GM19351 (cell line): ENCODE measurements around the gene PTMA.
A peak's percentile ranks its signal among the peaks of the same experiment; 100 is the strongest.
"Not testable (repeated sequence)": the region's sequence is repeated elsewhere in the genome, so short reads cannot be mapped to it uniquely, and the experiment has no call there.

ENCODE experiments used
- ATAC-seq: cut with Tn5 transposase; IDR thresholded peaks from one replicate; pipeline ENCODE4 v1.9.1; 2021; ENCODE audit warnings: mild to moderate bottlenecking, moderate library complexity; ENCODE audit not compliant: unreplicated experiment

The PTMA gene, protein sequence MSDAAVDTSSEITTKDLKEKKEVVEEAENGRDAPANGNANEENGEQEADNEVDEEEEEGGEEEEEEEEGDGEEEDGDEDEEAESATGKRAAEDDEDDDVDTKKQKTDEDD

GRCh38 chr2:231707927-231708772 is at the start of gene PTMA:
Gene PTMA, plus strand, starts transcription at chr2:231708525. Its CDS starts 182 bp downstream, at chr2:231708707.
- ATAC-seq: peak; percentile 61

- ATAC-seq: not testable (repeated sequence)
Measured at GRCh38 chr2:231660073-231660472, 48.3 kb upstream of the PTMA start.

- no peak for ATAC-seq
Measured at GRCh38 chr2:231660860-231661259, 47.5 kb upstream of the PTMA start.

GRCh38 chr2:231661422-231662027 is 46.8 kb upstream of the PTMA start:
- no peak for ATAC-seq

- ATAC-seq: peak; percentile 56
Measured at GRCh38 chr2:231662028-231662810, 46.1 kb upstream of the PTMA start.

GRCh38 chr2:231662811-231663457 is 45.4 kb upstream of the PTMA start:
- ATAC-seq: no peak

DNA sequence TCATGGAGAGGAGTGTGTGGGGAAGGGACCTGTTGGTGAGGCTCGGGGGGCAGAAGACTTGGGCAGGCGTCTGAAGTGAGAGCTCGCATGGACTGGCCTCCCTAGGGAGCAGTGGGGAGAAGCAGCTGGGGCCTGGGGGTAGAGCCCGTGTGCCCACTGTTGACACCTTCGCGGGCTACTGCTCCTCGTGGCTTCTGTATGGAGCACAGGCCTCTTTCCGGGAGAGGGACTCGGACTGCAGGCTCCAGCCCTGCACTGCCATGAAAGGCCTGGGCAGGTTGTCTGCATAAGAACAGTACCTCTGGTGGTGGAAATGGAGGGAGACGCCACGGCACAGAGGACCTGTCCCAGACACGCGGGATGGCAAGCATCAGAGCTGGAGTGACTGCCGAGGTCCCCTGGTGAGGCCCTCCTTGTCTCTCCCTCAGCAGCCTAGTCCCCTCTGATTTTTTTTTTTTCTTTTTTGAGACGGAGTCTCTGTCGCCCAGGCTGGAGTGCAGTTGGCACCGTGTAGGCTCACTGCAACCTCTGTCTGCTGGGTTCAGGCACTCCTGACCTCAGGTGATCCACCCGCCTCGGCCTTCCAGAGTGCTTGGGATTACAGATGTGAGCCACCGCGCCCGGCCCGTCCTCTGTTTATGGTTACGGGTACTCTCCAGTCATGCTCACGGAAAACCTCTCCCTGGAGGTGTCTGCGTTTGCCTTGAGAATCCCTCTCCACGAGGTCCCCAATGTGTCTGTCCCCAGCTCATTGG is 44.7 kb upstream of the PTMA start:
- no peak for ATAC-seq

GRCh38 chr2:231664727-231665126 is 43.6 kb upstream of the PTMA start:
- no peak for ATAC-seq

- no peak for ATAC-seq
Measured at GRCh38 chr2:231665245-231666170, 42.8 kb upstream of the PTMA start.

- ATAC-seq: peak; percentile 46
Measured at GRCh38 chr2:231666171-231667095, 41.9 kb upstream of the PTMA start.

DNA sequence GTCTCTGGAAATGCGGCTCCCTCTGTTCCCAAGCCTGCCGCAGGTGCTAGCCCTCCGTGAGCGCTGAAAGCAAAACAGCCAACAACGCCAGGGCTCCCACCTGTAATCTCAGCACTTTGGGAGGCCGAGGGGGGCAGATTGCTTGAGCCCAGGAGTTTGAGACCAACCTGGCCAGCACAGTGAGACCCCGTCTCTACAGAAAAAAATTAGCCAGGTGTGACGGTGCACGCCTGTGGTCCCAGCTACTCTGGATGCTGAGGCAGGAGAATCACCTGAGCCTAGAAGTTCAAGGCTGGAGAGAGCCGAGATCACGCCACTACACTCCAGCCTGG is 41.3 kb upstream of the PTMA start:
- ATAC-seq: no peak

GRCh38 chr2:231667496-231667895 is 40.8 kb upstream of the PTMA start:
- no peak for ATAC-seq

- ATAC-seq: no peak
Measured at GRCh38 chr2:231668981-231669380, 39.3 kb upstream of the PTMA start.

DNA sequence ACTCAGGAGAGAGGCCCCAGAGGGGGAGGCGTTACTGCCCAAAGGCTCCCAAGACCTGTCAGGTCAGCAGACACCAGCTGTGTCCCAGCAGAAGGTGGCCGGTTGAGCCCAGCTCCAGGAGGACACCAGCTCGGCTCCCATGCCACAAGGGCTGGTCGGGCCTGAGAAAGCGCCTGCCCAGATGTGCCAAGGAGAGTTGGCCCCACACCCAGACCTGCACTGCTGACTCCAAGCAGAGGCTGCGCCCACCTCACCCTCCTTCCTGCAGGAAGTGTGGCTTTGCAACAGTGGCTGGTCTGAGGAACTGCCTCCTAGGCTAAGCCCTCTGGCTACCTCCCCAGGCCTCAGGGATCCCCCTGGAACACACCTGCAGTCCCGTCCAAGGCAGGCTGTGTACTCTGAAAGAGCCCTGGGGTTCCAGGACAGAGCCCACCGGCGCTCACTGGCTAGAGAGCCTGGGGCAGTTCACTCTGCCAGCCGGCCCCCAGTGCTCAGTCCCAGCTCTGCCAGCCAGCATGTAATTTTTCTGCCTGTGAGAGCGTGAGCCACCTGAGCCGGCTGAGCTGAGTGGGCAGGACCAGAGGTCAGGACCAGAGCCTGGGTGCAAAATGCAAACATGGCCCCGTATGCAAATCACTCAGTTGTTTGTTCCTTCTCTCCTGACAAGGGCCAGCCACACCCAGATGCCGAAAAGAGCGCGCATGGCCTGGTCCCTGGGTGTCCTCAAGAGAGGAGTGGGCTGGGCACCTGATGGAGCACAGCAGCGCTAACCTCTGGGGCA is 36.9 kb upstream of the PTMA start:
- peak; percentile 42 for ATAC-seq

GRCh38 chr2:231672617-231673347 is 35.5 kb upstream of the PTMA start:
- ATAC-seq: peak; percentile 43

GRCh38 chr2:231673348-231673770 is 35.0 kb upstream of the PTMA start:
- ATAC-seq: no peak
